ENCODE measurements around the gene SH2B3. TPM values are rescaled to one million over a fixed set of nuclear protein-coding genes. Genes with fewer than 3 reads are reported as not detected.

SH2B3 gene
- total RNA-seq, 1 donor from 2014 or later = 2.8 TPM

DNA sequence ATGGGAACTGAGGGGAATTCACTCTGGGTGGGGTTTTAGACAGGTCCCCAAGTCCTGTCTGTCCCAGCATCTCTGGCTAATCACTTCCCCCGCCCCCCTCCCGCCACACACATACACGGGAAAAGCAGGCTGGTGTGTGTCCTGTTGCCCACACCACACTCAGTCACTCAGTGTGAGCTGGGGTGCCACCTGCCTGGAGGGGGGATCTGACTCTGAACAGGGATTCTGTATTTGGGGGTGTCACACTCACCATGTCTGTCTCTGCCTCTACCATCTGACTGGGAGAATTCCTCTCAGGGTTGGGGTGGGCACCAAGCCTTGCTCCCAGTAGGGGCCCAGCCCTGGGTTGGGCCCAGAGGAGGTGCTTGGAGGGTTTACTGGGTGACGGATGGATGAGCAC, 31.1 kb downstream of the SH2B3 start:
- H3K36me3 Mint-ChIP-seq = peaks cover 4% of the 10 kb centered on the region
- peaks cover 5% of the 10 kb centered on the region for H3K27me3 Mint-ChIP-seq (ENCODE audit: insufficient read depth, low read depth)
- no peaks in the 10 kb centered on the region for H3K9me3 Mint-ChIP-seq
- Histone ChIP-seq H2AFZ (replicated peaks) (no peak overlapping the region), H3K27ac (no peak overlapping the region), H3K9me3 (ENCODE audit: low read depth) (no peaks in the 10 kb centered on the region), H3K9ac (no peak overlapping the region), H3K27me3 (no peaks in the 10 kb centered on the region), H3K79me2 (ENCODE audit: low read depth) (no peaks in the 10 kb centered on the region), H3K36me3 (no peaks in the 10 kb centered on the region), H4K20me1 (ENCODE audit: low read depth) (no peaks in the 10 kb centered on the region), H3K4me1 (no peaks in the 10 kb centered on the region), H3F3A (ENCODE audit: low read depth) (no peaks in the 10 kb centered on the region), H3K4me2 (no peak overlapping the region), H3K4me3 (no peak overlapping the region)
- DNase-seq (ENCODE audit: low spot score) = no peak
- peaks cover 17% of the 10 kb centered on the region for H3K4me1 Mint-ChIP-seq
- TF ChIP-seq, protein P1, sequence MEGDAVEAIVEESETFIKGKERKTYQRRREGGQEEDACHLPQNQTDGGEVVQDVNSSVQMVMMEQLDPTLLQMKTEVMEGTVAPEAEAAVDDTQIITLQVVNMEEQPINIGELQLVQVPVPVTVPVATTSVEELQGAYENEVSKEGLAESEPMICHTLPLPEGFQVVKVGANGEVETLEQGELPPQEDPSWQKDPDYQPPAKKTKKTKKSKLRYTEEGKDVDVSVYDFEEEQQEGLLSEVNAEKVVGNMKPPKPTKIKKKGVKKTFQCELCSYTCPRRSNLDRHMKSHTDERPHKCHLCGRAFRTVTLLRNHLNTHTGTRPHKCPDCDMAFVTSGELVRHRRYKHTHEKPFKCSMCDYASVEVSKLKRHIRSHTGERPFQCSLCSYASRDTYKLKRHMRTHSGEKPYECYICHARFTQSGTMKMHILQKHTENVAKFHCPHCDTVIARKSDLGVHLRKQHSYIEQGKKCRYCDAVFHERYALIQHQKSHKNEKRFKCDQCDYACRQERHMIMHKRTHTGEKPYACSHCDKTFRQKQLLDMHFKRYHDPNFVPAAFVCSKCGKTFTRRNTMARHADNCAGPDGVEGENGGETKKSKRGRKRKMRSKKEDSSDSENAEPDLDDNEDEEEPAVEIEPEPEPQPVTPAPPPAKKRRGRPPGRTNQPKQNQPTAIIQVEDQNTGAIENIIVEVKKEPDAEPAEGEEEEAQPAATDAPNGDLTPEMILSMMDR (IDR thresholded peaks at IDR 0.05) = no peak
- TF ChIP-seq EZH2phosphoT487 (IDR thresholded peaks at IDR 0.05) = no peak
- no peak for TF ChIP-seq EZH2 (IDR thresholded peaks at IDR 0.05)
- peak overlapping the region; percentile 84 for H3K27ac Mint-ChIP-seq
- H3K4me3 Mint-ChIP-seq = no peak overlapping the region

DNA sequence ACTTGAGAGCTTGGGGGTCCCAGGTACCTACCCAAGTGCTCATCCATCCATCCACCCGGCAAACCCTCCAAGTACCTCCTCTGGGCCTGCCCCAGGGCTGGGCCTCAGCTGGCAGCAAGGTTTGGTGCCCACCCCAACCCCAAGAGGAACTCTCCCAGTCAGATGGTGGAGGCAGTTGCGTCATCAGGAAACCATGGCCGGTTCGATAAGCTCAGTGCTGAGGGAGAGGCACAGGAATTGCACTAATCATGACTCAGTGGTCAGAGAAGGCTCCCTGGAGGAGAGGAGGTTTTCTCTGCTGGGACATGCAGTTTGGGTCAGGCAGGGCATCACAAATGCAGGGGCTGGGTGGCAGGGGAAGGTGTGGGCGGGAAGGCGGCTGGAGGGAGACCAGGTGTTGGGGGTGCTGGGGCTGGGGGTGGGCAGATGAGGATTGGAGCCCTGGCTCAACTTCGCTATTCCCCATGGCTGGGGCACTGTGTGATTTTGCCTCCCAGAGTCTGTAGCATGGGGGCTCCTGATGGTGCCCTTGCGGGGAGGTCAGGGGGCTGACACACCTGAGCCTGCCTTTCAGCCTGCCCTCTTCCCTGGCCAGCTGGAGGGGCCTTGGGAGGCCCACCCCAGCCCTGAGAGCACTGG, 32.2 kb downstream of the SH2B3 start:
- peaks cover 17% of the 10 kb centered on the region for H3K4me1 Mint-ChIP-seq
- no peak overlapping the region for H3K27ac ChIP-seq
- no peak for TF ChIP-seq EZH2phosphoT487 (IDR thresholded peaks at IDR 0.05)
- TF ChIP-seq EZH2 (IDR thresholded peaks at IDR 0.05) = no peak
- TF ChIP-seq, protein P1 (IDR thresholded peaks at IDR 0.05) = no peak

DNA sequence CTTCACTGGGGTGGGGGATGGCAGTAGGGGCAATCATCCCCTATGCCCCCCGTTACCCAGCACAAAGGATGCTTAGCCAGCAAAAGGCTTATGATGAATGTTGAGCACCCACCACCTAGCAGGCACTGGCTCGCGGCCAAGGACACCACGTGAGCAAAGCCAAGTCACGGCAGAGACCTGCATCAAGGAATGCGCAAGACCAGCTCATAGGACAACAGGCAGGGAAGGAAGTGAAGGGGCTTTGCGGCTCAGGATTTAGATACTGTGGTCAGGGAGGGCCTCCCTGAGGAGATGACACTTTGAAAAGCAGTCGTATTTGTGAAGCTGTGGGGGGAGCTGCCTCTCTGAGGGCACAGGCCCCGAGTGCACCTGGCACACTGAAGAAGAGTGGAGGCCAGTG, 32.8 kb downstream of the SH2B3 start:
- no peaks in the 10 kb centered on the region for H3K36me3 ChIP-seq
- no peak overlapping the region for H3K27ac ChIP-seq
- no peak overlapping the region for H2AFZ ChIP-seq (replicated peaks)
- TF ChIP-seq EZH2phosphoT487 (IDR thresholded peaks at IDR 0.05) (no peak), EZH2 (IDR thresholded peaks at IDR 0.05) (no peak)
- TF ChIP-seq, protein P1 (IDR thresholded peaks at IDR 0.05) = no peak
- Mint-ChIP-seq H3K27me3 (ENCODE audit: insufficient read depth, low read depth) (peaks cover 5% of the 10 kb centered on the region), H3K27ac (peak overlapping the region; percentile 77), H3K9me3 (no peaks in the 10 kb centered on the region), H3K4me1 (peaks cover 17% of the 10 kb centered on the region), H3K36me3 (peaks cover 8% of the 10 kb centered on the region), H3K4me3 (no peak overlapping the region)
- no peak overlapping the region for H3K9ac ChIP-seq
- peak; percentile 21 for DNase-seq (ENCODE audit: low spot score)
- H3K4me1 ChIP-seq = no peaks in the 10 kb centered on the region
- H3K4me2 ChIP-seq = no peak overlapping the region
- no peaks in the 10 kb centered on the region for H3K9me3 ChIP-seq (ENCODE audit: low read depth)
- H3K27me3 ChIP-seq = no peaks in the 10 kb centered on the region
- H4K20me1 ChIP-seq (ENCODE audit: low read depth) = no peaks in the 10 kb centered on the region
- no peak overlapping the region for H3K4me3 ChIP-seq
- no peaks in the 10 kb centered on the region for H3F3A ChIP-seq (ENCODE audit: low read depth)
- no peaks in the 10 kb centered on the region for H3K79me2 ChIP-seq (ENCODE audit: low read depth)

More for the DNA sequence above, 32.2 kb downstream of the SH2B3 start:
- no peaks in the 10 kb centered on the region for H3K27me3 ChIP-seq
- H3F3A ChIP-seq (ENCODE audit: low read depth) = no peaks in the 10 kb centered on the region
- H3K27ac Mint-ChIP-seq = no peak overlapping the region
- H4K20me1 ChIP-seq (ENCODE audit: low read depth) = no peaks in the 10 kb centered on the region
- H3K4me1 ChIP-seq = no peaks in the 10 kb centered on the region
- no peaks in the 10 kb centered on the region for H3K36me3 ChIP-seq
- H3K9me3 ChIP-seq (ENCODE audit: low read depth) = no peaks in the 10 kb centered on the region
- no peaks in the 10 kb centered on the region for H3K79me2 ChIP-seq (ENCODE audit: low read depth)
- H3K4me2 ChIP-seq = no peak overlapping the region
- no peak overlapping the region for H3K4me3 Mint-ChIP-seq
- no peak overlapping the region for H3K9ac ChIP-seq
- peaks cover 5% of the 10 kb centered on the region for H3K27me3 Mint-ChIP-seq (ENCODE audit: insufficient read depth, low read depth)
- H2AFZ ChIP-seq (replicated peaks) = no peak overlapping the region
- H3K9me3 Mint-ChIP-seq = no peaks in the 10 kb centered on the region
- DNase-seq (ENCODE audit: low spot score) = no peak
- no peak overlapping the region for H3K4me3 ChIP-seq
- H3K36me3 Mint-ChIP-seq = peaks cover 7% of the 10 kb centered on the region
